ENCODE measurements around the gene RNASE8. TPM values are rescaled to one million over a fixed set of nuclear protein-coding genes. Genes with fewer than 3 reads are reported as not detected.

Gene RNASE8
- polyA plus RNA-seq, 3 donors: not detected

- Histone ChIP-seq H3K9ac (ENCODE audit: insufficient read depth, low read length, poor library complexity, severe bottlenecking) (no peak overlapping the region), H3K36me3 (replicated peaks in 1 of 2; ENCODE audit: control insufficient read depth in 1 of 2, insufficient read depth in 2 of 2, low read length in 2 of 2) (no peaks in the 10 kb centered on the region), H3K27ac (ENCODE audit: low read depth in 1 of 2, low read length in 2 of 2) (no peak overlapping the region), H3K9me3 (replicated peaks in 1 of 2; ENCODE audit: control insufficient read depth in 1 of 2, insufficient read depth in 1 of 2, low read length in 2 of 2) (peaks cover 2 to 4% of the 10 kb centered on the region in 2 donors), H3K27me3 (ENCODE audit: control insufficient read depth in 2 of 2, insufficient read depth in 2 of 2, low read length in 2 of 2) (peaks cover 14 to 25% of the 10 kb centered on the region in 2 donors), H4K20me1 (ENCODE audit: insufficient read depth, low read length) (no peaks in the 10 kb centered on the region), H2AFZ (ENCODE audit: insufficient read depth, low read depth, low read length, poor library complexity, severe bottlenecking) (no peak overlapping the region), H3K4me1 (ENCODE audit: control insufficient read depth in 1 of 2, insufficient read depth in 2 of 2, low read length in 2 of 2) (peaks cover 71 to 82% of the 10 kb centered on the region in 2 donors), H3K4me3 (replicated peaks in 1 of 3; ENCODE audit: low read depth in 2 of 3, low read length in 3 of 3) (no peak overlapping the region), H3K79me2 (ENCODE audit: insufficient read depth, low read length) (no peaks in the 10 kb centered on the region), H3K4me2 (replicated peaks; ENCODE audit: extremely low read depth, low read length, poor library complexity, severe bottlenecking) (no peak overlapping the region)
- H3K9me3 Mint-ChIP-seq: peaks cover 0 to 3% (median 0%) of the 10 kb centered on the region in 7 donors
- TF ChIP-seq, protein P1, sequence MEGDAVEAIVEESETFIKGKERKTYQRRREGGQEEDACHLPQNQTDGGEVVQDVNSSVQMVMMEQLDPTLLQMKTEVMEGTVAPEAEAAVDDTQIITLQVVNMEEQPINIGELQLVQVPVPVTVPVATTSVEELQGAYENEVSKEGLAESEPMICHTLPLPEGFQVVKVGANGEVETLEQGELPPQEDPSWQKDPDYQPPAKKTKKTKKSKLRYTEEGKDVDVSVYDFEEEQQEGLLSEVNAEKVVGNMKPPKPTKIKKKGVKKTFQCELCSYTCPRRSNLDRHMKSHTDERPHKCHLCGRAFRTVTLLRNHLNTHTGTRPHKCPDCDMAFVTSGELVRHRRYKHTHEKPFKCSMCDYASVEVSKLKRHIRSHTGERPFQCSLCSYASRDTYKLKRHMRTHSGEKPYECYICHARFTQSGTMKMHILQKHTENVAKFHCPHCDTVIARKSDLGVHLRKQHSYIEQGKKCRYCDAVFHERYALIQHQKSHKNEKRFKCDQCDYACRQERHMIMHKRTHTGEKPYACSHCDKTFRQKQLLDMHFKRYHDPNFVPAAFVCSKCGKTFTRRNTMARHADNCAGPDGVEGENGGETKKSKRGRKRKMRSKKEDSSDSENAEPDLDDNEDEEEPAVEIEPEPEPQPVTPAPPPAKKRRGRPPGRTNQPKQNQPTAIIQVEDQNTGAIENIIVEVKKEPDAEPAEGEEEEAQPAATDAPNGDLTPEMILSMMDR (IDR thresholded peaks at IDR 0.05): no peak
- peaks cover 77% of the 10 kb centered on the region for H3K4me1 Mint-ChIP-seq
- peaks cover 33 to 37% (median 34%) of the 10 kb centered on the region in 3 donors for H3K27me3 Mint-ChIP-seq (ENCODE audit: low read depth in 3 of 3)
- peaks cover 0 to 6% of the 10 kb centered on the region in 2 donors for H3K36me3 Mint-ChIP-seq
- no peak overlapping the region for H3K4me3 Mint-ChIP-seq
- H3K27ac Mint-ChIP-seq: no peak overlapping the region
- 100% methylated on average over 2 of the region's 5 CpGs for WGBS (ENCODE audit: insufficient coverage)
- intact Hi-C loops (cut with micrococcal nuclease): no loop called here
- DNase-seq: no peak
Measured at GRCh38 chr14:21020977-21021545, 36.6 kb upstream of the RNASE8 start.

DNA sequence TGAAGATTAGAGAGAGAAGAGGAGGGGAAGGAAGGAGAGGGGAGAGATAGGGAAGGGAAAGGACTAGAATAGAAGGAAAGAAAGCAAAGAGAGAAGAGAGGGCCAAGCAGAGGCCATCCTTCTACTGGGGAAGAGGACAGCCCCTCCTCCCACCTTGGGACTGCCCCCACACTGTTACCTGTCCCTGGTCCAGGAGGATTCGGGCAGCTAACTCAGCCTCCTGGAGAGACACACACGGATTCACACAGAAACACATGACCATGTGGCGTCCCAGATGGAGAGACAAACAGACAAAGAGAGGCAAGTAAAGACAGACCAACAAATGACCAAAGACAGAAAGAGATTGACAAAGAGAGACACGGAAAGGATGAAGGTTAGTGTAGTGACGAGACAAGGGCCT, 34.9 kb upstream of the RNASE8 start:
- H3K9ac ChIP-seq (ENCODE audit: insufficient read depth, low read length, poor library complexity, severe bottlenecking): no peak overlapping the region
- peaks cover 62% of the 10 kb centered on the region for H3K4me1 Mint-ChIP-seq
- H3K36me3 ChIP-seq (replicated peaks in 1 of 2; ENCODE audit: control insufficient read depth in 1 of 2, insufficient read depth in 2 of 2, low read length in 2 of 2): no peaks in the 10 kb centered on the region
- no peak overlapping the region for H3K27ac Mint-ChIP-seq
- peaks cover 41 to 47% (median 46%) of the 10 kb centered on the region in 3 donors for H3K27me3 Mint-ChIP-seq (ENCODE audit: low read depth in 3 of 3)
- H3K4me3 Mint-ChIP-seq: peak overlapping the region in 1 of 2 donors; percentile 47
- TF ChIP-seq, protein P1 (IDR thresholded peaks at IDR 0.05): no peak
- WGBS (ENCODE audit: insufficient coverage): 98% methylated on average over 4 of the region's 5 CpGs
- H4K20me1 ChIP-seq (ENCODE audit: insufficient read depth, low read length): no peaks in the 10 kb centered on the region
- H3K9me3 ChIP-seq (replicated peaks in 1 of 2; ENCODE audit: control insufficient read depth in 1 of 2, insufficient read depth in 1 of 2, low read length in 2 of 2): peaks cover 2 to 4% of the 10 kb centered on the region in 2 donors
- H2AFZ ChIP-seq (ENCODE audit: insufficient read depth, low read depth, low read length, poor library complexity, severe bottlenecking): no peak overlapping the region
- H3K27ac ChIP-seq (ENCODE audit: low read depth in 1 of 2, low read length in 2 of 2): no peak overlapping the region
- no peak overlapping the region for H3K4me2 ChIP-seq (replicated peaks; ENCODE audit: extremely low read depth, low read length, poor library complexity, severe bottlenecking)
- no peak overlapping the region for H3K4me3 ChIP-seq (replicated peaks in 1 of 3; ENCODE audit: low read depth in 2 of 3, low read length in 3 of 3)
- H3K79me2 ChIP-seq (ENCODE audit: insufficient read depth, low read length): no peaks in the 10 kb centered on the region
- H3K27me3 ChIP-seq (ENCODE audit: control insufficient read depth in 2 of 2, insufficient read depth in 2 of 2, low read length in 2 of 2): peaks cover 15 to 37% of the 10 kb centered on the region in 2 donors
- H3K4me1 ChIP-seq (ENCODE audit: control insufficient read depth in 1 of 2, insufficient read depth in 2 of 2, low read length in 2 of 2): peaks cover 55 to 65% of the 10 kb centered on the region in 2 donors
- intact Hi-C loops (cut with micrococcal nuclease): no loop called here
- peaks cover 0 to 3% (median 1%) of the 10 kb centered on the region in 7 donors for H3K9me3 Mint-ChIP-seq
- no peak for DNase-seq
- peaks cover 0 to 6% of the 10 kb centered on the region in 2 donors for H3K36me3 Mint-ChIP-seq

Measured in CD14-positive monocyte (primary cell).